ENCODE measurements around the gene ATP10B. TPM values are rescaled to one million over a fixed set of nuclear protein-coding genes. Genes with fewer than 3 reads are reported as not detected.

ATP10B gene
- total and polyA plus RNA-seq, 3 experiments from 2014 or later: not detected

DNA sequence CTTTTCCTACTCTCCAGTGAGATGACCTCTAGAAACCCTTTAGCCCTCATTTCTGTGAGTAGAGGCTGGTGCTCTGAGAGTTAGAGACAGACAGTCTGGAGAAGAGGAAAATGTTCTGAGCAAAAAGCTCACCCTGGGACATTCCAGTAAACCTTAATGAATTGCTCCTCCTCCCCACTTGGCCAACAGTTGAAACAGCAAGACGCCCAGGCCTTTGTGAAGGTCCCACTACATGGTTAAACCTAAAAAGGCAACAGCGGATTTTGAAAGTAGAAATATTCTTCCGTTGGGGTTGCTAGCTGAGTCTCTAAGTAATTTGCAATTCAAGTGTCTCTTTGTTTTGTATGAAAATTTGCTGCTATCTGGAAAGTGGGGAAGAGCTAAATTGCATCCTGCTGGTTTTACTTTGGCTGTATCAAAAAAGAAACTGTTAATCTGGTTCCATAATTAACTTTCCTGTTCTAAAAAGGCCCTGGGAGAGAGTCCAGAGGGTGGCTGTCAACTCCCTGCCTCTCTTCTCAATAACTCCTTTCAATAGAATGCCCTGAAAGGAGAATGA, 63.8 kb downstream of the ATP10B start:
- no peaks in the 10 kb centered on the region for H3K4me1 Mint-ChIP-seq
- no peak overlapping the region for H3K4me3 ChIP-seq (ENCODE audit: low read length)
- no peak overlapping the region for H3K27ac Mint-ChIP-seq
- H3K27ac ChIP-seq (ENCODE audit: low read depth, low read length): no peak overlapping the region
- H3K4me1 ChIP-seq (ENCODE audit: insufficient read depth, low read length): no peaks in the 10 kb centered on the region
- POLR2A ChIA-PET: no interaction called here
- no peak for DNase-seq
- H3K4me3 Mint-ChIP-seq: no peak overlapping the region
- H3K36me3 Mint-ChIP-seq: no peaks in the 10 kb centered on the region
- peaks cover 3 to 5% of the 10 kb centered on the region in 2 donors for H3K27me3 Mint-ChIP-seq
- CTCF ChIA-PET: interaction anchor here (1.2 to 3.2 kb wide), 2 partner anchors 12 to 349 kb away, joined by 4 to 14 read pairs; no protein-coding TSS in a partner anchor
- no peaks in the 10 kb centered on the region for H3K9me3 Mint-ChIP-seq
- no peaks in the 10 kb centered on the region for H3K9me3 ChIP-seq (ENCODE audit: low read length)
- no peaks in the 10 kb centered on the region for H3K27me3 ChIP-seq (ENCODE audit: insufficient read depth, low read length, poor library complexity, severe bottlenecking)
- H3K36me3 ChIP-seq (ENCODE audit: insufficient read depth, low read length): no peaks in the 10 kb centered on the region

DNA sequence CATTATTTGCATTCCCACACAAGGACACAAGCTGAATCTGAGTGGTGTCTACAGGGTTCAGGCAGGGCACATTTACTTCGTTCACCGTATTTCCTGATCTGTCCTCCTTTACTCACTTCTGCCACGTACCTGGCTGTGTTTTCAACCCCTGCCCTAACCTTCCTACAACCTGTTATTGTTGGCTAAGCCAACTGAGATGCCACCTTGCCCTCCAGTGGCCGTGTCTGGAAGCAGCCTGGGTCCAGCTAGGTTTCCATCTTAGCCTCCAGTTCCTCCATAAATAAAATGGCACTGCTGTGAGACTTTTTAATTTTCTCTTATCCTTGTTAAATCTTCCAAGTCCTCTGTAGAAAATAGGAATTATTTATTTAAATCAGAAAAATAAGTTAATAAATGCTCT, 64.8 kb downstream of the ATP10B start:
- no peak overlapping the region for H3K4me3 Mint-ChIP-seq
- H3K4me1 Mint-ChIP-seq: no peaks in the 10 kb centered on the region
- no peaks in the 10 kb centered on the region for H3K36me3 ChIP-seq (ENCODE audit: insufficient read depth, low read length)
- POLR2A ChIA-PET: no interaction called here
- no peak overlapping the region for H3K4me3 ChIP-seq (ENCODE audit: low read length)
- H3K4me1 ChIP-seq (ENCODE audit: insufficient read depth, low read length): no peaks in the 10 kb centered on the region
- no peaks in the 10 kb centered on the region for H3K9me3 ChIP-seq (ENCODE audit: low read length)
- H3K27me3 ChIP-seq (ENCODE audit: insufficient read depth, low read length, poor library complexity, severe bottlenecking): no peaks in the 10 kb centered on the region
- peaks cover 3 to 8% of the 10 kb centered on the region in 2 donors for H3K27me3 Mint-ChIP-seq
- CTCF ChIA-PET: interaction anchor here (1.2 to 3.2 kb wide), 2 partner anchors 13 to 348 kb away, joined by 4 to 14 read pairs; no protein-coding TSS in a partner anchor
- DNase-seq: peak in 1 of 5 donors; percentile 46
- H3K9me3 Mint-ChIP-seq: no peaks in the 10 kb centered on the region
- peak overlapping the region in 1 of 8 donors; percentile 37 for H3K27ac Mint-ChIP-seq
- H3K27ac ChIP-seq (ENCODE audit: low read depth, low read length): no peak overlapping the region
- no peaks in the 10 kb centered on the region for H3K36me3 Mint-ChIP-seq

DNA sequence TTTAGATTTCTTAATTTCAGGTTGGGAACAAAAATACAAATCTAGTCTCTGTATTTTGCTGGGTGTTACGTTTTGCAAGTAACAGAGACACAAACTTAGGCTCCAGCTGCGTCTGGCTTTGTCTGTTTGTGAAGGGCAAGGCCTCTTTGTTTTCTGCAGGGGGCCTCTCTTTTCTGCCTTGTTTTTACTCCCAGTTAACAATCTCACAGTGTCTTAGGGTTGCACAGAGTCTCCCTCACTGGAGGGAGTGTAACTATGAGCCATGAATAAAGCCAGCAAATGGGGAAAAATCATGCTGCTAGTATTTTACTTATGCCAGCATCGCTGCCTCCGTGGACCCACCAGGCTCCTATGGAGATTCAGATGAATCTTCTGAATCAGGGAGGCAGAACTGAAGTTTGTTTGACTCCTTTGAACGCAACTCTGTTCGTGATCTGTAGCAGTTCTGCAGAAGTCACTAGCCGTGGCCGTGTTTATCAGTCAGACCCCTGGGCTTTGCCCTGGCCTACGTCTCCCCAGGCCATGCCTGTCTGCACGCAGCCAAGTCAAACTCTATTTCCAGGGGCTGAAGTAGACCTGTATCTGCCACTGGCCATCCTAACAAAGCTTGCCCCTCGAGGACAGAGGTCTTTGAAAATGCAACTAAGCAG, 77.2 kb downstream of the ATP10B start:
- peaks cover 2 to 12% of the 10 kb centered on the region in 2 donors for H3K27me3 Mint-ChIP-seq
- no peak overlapping the region for H3K4me3 Mint-ChIP-seq
- ChIA-PET POLR2A (no interaction called here), CTCF (no interaction called here)
- H3K27ac Mint-ChIP-seq: peak overlapping the region in 1 of 8 donors; percentile 1
- Histone ChIP-seq H3K4me1 (ENCODE audit: insufficient read depth, low read length) (no peaks in the 10 kb centered on the region), H3K27me3 (ENCODE audit: insufficient read depth, low read length, poor library complexity, severe bottlenecking) (no peaks in the 10 kb centered on the region), H3K36me3 (ENCODE audit: insufficient read depth, low read length) (no peaks in the 10 kb centered on the region), H3K27ac (ENCODE audit: low read depth, low read length) (no peak overlapping the region), H3K9me3 (ENCODE audit: low read length) (no peaks in the 10 kb centered on the region), H3K4me3 (ENCODE audit: low read length) (no peak overlapping the region)
- no peaks in the 10 kb centered on the region for H3K9me3 Mint-ChIP-seq
- H3K36me3 Mint-ChIP-seq: no peaks in the 10 kb centered on the region
- no peaks in the 10 kb centered on the region for H3K4me1 Mint-ChIP-seq
- DNase-seq: no peak

DNA sequence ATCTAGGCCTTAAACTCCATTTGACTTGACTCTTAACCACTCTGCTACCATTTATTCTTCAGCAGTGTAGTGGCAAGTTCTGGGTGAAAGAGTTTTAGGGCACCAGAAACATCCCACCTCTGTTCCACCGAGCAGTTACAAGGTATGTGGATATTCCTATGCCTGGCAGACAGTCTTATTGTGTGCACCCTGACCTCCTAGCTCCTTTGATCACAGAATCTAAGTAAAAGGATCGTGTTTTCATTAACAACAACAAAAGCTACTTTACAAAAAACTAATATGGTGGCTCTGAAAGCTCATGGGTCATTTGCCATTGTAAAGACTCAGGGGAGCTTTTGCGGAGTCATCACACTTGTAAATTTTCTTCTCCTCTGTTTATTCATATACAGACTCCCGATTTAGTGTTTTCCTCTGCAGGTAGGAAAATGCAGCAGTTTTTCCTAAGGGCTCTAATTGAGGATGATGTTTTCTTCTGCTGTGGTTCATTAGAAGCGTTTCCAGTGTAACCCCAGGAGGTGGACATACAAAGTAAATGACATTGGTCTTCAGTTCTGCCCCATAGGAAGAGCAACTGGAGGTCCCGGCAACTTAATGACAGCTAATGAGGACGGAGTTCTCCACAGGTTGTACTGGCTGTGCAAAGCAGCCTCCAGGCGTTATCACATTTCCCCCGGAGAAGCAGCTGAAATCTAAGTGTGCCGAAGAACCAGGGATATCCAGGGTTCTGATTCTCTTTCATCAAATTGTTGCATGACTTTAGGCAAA, 78.2 kb downstream of the ATP10B start:
- H3K36me3 ChIP-seq (ENCODE audit: insufficient read depth, low read length): no peaks in the 10 kb centered on the region
- Mint-ChIP-seq H3K27me3 (peaks cover 2 to 12% of the 10 kb centered on the region in 2 donors), H3K36me3 (no peaks in the 10 kb centered on the region), H3K9me3 (no peaks in the 10 kb centered on the region), H3K4me3 (no peak overlapping the region), H3K4me1 (no peaks in the 10 kb centered on the region), H3K27ac (no peak overlapping the region)
- no peaks in the 10 kb centered on the region for H3K27me3 ChIP-seq (ENCODE audit: insufficient read depth, low read length, poor library complexity, severe bottlenecking)
- H3K9me3 ChIP-seq (ENCODE audit: low read length): no peaks in the 10 kb centered on the region
- H3K4me3 ChIP-seq (ENCODE audit: low read length): no peak overlapping the region
- H3K4me1 ChIP-seq (ENCODE audit: insufficient read depth, low read length): no peaks in the 10 kb centered on the region
- CTCF ChIA-PET: interaction anchor here (1.4 kb wide), 1 partner anchor 9 kb away, joined by 3 read pairs; no protein-coding TSS in a partner anchor
- no peak for DNase-seq
- POLR2A ChIA-PET: no interaction called here
- no peak overlapping the region for H3K27ac ChIP-seq (ENCODE audit: low read depth, low read length)

DNA sequence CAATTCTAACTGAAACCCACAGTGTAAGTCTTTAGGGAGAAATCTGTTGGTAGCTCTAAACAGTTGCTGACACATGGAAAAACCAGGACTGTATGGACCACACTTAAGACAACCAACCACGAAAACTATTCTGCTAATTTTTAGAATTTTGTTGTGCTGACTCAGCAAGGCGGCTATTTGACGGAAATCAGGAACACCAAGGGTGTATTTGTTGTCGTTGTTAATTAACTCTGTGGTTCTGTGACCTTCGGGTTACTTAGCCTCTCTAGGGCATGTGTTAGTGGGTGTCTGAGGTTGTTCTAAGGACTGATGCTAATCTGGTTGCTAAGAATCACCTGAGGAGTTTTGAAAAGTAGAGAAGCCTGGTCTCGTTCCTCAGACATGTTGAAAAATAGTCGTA, 79.2 kb downstream of the ATP10B start:
- Mint-ChIP-seq H3K4me1 (no peaks in the 10 kb centered on the region), H3K36me3 (no peaks in the 10 kb centered on the region), H3K27me3 (peaks cover 2 to 12% of the 10 kb centered on the region in 2 donors), H3K4me3 (no peak overlapping the region), H3K9me3 (peaks cover 0 to 1% (median 0%) of the 10 kb centered on the region in 5 donors), H3K27ac (no peak overlapping the region)
- no peak for DNase-seq
- Histone ChIP-seq H3K27me3 (ENCODE audit: insufficient read depth, low read length, poor library complexity, severe bottlenecking) (no peaks in the 10 kb centered on the region), H3K36me3 (ENCODE audit: insufficient read depth, low read length) (no peaks in the 10 kb centered on the region), H3K4me3 (ENCODE audit: low read length) (no peak overlapping the region), H3K4me1 (ENCODE audit: insufficient read depth, low read length) (no peaks in the 10 kb centered on the region), H3K27ac (ENCODE audit: low read depth, low read length) (no peak overlapping the region), H3K9me3 (ENCODE audit: low read length) (no peaks in the 10 kb centered on the region)
- POLR2A ChIA-PET: no interaction called here
- CTCF ChIA-PET: interaction anchor here (1.4 kb wide), 1 partner anchor 10 kb away, joined by 3 read pairs; no protein-coding TSS in a partner anchor

DNA sequence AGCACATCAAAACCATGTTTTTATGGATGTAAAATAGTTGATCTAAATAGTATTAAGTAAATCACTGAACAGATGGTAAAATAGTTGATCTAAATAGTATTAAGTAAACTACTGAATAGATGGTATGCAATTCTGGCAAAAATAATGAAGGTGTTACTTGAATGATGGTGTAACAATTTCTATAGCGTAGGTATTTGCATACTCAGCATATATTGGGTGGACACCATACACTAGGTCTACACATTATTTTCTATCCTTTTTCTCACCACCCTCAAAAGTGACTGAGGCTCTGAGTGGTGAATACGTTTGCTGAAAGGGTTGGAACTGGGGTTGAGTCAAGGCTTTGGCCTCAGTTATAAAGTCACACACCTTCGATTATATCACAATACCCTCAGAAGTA, 81.3 kb downstream of the ATP10B start:
- no peaks in the 10 kb centered on the region for H3K4me1 Mint-ChIP-seq
- no peak overlapping the region for H3K4me3 Mint-ChIP-seq
- POLR2A ChIA-PET: no interaction called here
- DNase-seq: no peak
- no peaks in the 10 kb centered on the region for H3K4me1 ChIP-seq (ENCODE audit: insufficient read depth, low read length)
- no peaks in the 10 kb centered on the region for H3K36me3 Mint-ChIP-seq
- H3K27ac Mint-ChIP-seq: no peak overlapping the region
- H3K4me3 ChIP-seq (ENCODE audit: low read length): no peak overlapping the region
- no peak overlapping the region for H3K27ac ChIP-seq (ENCODE audit: low read depth, low read length)
- CTCF ChIA-PET: no interaction called here
- no peaks in the 10 kb centered on the region for H3K36me3 ChIP-seq (ENCODE audit: insufficient read depth, low read length)
- H3K27me3 ChIP-seq (ENCODE audit: insufficient read depth, low read length, poor library complexity, severe bottlenecking): no peaks in the 10 kb centered on the region
- H3K27me3 Mint-ChIP-seq: peaks cover 2 to 3% of the 10 kb centered on the region in 2 donors
- H3K9me3 Mint-ChIP-seq: peaks cover 0 to 2% (median 0%) of the 10 kb centered on the region in 5 donors
- H3K9me3 ChIP-seq (ENCODE audit: low read length): no peaks in the 10 kb centered on the region

DNA sequence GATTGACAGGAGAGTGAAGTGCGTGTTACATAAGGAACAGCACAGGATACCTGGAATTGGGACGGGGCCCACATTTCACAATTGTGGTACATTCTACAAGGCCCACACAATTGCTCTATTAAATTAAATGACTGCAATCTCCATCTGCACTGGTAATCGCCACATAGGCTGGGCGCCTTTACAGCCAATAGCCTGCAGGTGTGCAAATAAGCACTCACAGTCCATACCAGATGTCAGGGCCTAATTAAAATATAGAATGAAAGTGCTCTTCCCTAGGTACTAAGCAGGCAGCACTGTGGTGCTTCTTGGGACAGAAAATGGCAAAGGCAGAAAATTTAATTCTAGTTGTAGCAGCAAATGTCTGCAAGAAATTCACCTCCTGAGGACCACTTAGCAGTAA, 82.7 kb downstream of the ATP10B start:
- ChIA-PET POLR2A (no interaction called here), CTCF (no interaction called here)
- H3K27me3 Mint-ChIP-seq: peaks cover 2 to 7% of the 10 kb centered on the region in 2 donors
- Histone ChIP-seq H3K4me3 (ENCODE audit: low read length) (no peak overlapping the region), H3K36me3 (ENCODE audit: insufficient read depth, low read length) (no peaks in the 10 kb centered on the region), H3K27ac (ENCODE audit: low read depth, low read length) (no peak overlapping the region), H3K9me3 (ENCODE audit: low read length) (no peaks in the 10 kb centered on the region), H3K27me3 (ENCODE audit: insufficient read depth, low read length, poor library complexity, severe bottlenecking) (no peaks in the 10 kb centered on the region), H3K4me1 (ENCODE audit: insufficient read depth, low read length) (no peaks in the 10 kb centered on the region)
- H3K9me3 Mint-ChIP-seq: peaks cover 0 to 2% (median 0%) of the 10 kb centered on the region in 5 donors
- H3K27ac Mint-ChIP-seq: no peak overlapping the region
- no peak for DNase-seq
- H3K4me3 Mint-ChIP-seq: no peak overlapping the region
- H3K4me1 Mint-ChIP-seq: no peaks in the 10 kb centered on the region
- no peaks in the 10 kb centered on the region for H3K36me3 Mint-ChIP-seq

DNA sequence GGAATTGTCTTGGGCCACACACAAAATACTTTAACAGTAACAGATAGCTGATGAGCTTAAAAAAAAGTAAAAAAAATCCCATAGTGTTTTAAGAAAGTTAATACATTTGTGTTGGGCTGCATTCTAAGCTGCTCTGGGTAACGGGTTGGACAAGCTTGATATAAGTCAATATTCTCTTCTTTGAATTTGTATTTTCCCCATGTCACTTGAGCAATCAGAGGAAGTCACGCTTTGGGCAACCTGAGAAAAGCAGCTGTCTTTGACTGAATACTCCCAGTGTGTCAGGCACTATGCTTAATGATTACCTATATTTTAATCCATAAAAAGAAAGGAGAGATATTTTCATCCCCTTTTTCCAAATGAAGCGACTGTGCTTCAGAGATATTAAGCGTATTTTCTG, 84.9 kb downstream of the ATP10B start:
- no peak overlapping the region for H3K27ac ChIP-seq (ENCODE audit: low read depth, low read length)
- H3K36me3 Mint-ChIP-seq: no peaks in the 10 kb centered on the region
- no peaks in the 10 kb centered on the region for H3K4me1 Mint-ChIP-seq
- no peak overlapping the region for H3K4me3 ChIP-seq (ENCODE audit: low read length)
- H3K27me3 ChIP-seq (ENCODE audit: insufficient read depth, low read length, poor library complexity, severe bottlenecking): no peaks in the 10 kb centered on the region
- no peak for DNase-seq
- no peaks in the 10 kb centered on the region for H3K9me3 ChIP-seq (ENCODE audit: low read length)
- peaks cover 0 to 19% of the 10 kb centered on the region in 2 donors for H3K27me3 Mint-ChIP-seq
- ChIA-PET CTCF (no interaction called here), POLR2A (no interaction called here)
- no peaks in the 10 kb centered on the region for H3K4me1 ChIP-seq (ENCODE audit: insufficient read depth, low read length)
- no peak overlapping the region for H3K4me3 Mint-ChIP-seq
- peaks cover 0 to 8% (median 0%) of the 10 kb centered on the region in 5 donors for H3K9me3 Mint-ChIP-seq
- no peaks in the 10 kb centered on the region for H3K36me3 ChIP-seq (ENCODE audit: insufficient read depth, low read length)
- no peak overlapping the region for H3K27ac Mint-ChIP-seq
